MCF 10A (cell line): ENCODE measurements around the gene TMEM213. TPM values are rescaled to one million over a fixed set of nuclear protein-coding genes. Genes with fewer than 3 reads are reported as not detected.
A peak's percentile ranks its signal among the peaks of the same experiment; 100 is the strongest.

Experiments used
- BruUV-seq: library from RNA; stranded (reverse); fragments of 400-500 nt; replicated peaks from 2 replicates; lab custom pipeline; 2021; lab: Mats Ljungman, UMichigan
- CTCF ChIA-PET: fragments of 300-600 bp; sonication (Branson Sonifier 250); formaldehyde crosslinking; extraction: SDS; loops from one replicate; lab custom pipeline; 2021; ENCODE audit warnings: antibody characterized with exemption, inconsistent platforms; lab: Yijun Ruan, JAX
- POLR2A ChIA-PET: fragments of 300-600, 350-650 bp; sonication (Branson Sonifier 250); formaldehyde crosslinking; extraction: SDS; loops from one replicate; lab custom pipeline; 2020; ENCODE audit warnings: antibody characterized with exemption, inconsistent platforms; lab: Yijun Ruan, JAX
- DNase-seq: peaks from one replicate; pipeline ENCODE4 v3.0.0-alpha.2; 2018; ENCODE audit not compliant: unreplicated experiment
- H3K27ac Mint-ChIP-seq: one replicate; pipeline ENCODE4 v1.8.0; 2022; ENCODE audit warnings: mild to moderate bottlenecking, low read depth, mixed read lengths; ENCODE audit not compliant: unreplicated experiment
- H3K27me3 Mint-ChIP-seq: one replicate; pipeline ENCODE4 v1.8.0; 2022; ENCODE audit warnings: mixed read lengths; ENCODE audit not compliant: insufficient read depth, unreplicated experiment
- H3K36me3 Mint-ChIP-seq: one replicate; pipeline ENCODE4 v1.8.0; 2022; ENCODE audit warnings: mild to moderate bottlenecking, moderate library complexity, mixed read lengths; ENCODE audit not compliant: insufficient read depth, unreplicated experiment
- H3K4me1 Mint-ChIP-seq: one replicate; pipeline ENCODE4 v1.8.0; 2022; ENCODE audit warnings: mixed read lengths; ENCODE audit not compliant: insufficient read depth, unreplicated experiment
- H3K4me3 Mint-ChIP-seq: one replicate; pipeline ENCODE4 v1.8.0; 2022; ENCODE audit warnings: mild to moderate bottlenecking, moderate library complexity, mixed read lengths; ENCODE audit not compliant: unreplicated experiment
- H3K9me3 Mint-ChIP-seq: one replicate; pipeline ENCODE4 v1.8.0; 2022; ENCODE audit warnings: mixed read lengths; ENCODE audit not compliant: unreplicated experiment
- intact Hi-C: fragments of 100-400 bp; cut with micrococcal nuclease; formaldehyde crosslinking; loops from 2 replicates; pipeline ENCODE4 v1.14.1; 2022
- total RNA-seq: library from RNA; stranded (reverse); gene quantifications from 2 replicates; pipeline ENCODE4 v1.2.3, GENCODE V29; 2022
- TF ChIP-seq, protein P1 (sequence below): fragments of 200-600 bp; IDR thresholded peaks from one replicate; pipeline ENCODE4 v1.8.0; 2022; ENCODE audit warnings: antibody characterized with exemption, mild to moderate bottlenecking; ENCODE audit not compliant: unreplicated experiment

The TMEM213 gene
- total RNA-seq, 1 experiment from 2014 or later: not detected

DNA sequence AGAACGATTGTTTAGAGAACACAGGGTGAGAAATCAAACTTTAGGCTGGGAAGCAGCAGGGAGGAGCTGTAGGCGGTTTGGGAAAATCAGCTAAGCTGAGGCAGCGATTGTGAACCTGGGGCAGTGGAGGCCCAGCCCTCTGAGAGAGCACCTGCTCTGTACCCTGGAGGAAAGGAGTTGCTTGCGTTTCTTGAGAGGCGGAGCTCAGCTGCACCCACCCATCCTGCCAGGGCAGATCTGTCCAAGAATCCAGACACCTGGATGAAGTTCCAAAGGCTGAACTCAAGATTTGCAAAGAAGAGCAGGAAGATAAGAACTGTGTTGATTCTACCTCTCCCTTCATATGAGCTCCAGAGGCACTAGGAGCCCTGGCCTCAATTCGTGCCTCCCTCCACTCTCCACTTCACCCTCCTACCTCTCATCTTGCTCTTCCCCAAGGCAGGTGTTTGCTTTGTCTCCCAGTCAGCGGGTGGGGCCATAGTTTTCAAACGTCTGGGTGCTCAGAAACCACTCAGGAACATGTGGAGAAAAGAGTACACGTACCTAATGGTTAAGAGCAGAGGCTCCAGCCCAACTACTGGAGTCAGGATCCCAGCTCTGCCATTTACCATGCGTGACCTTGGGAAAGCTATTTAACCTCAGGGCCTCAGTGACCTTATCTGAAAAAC, 21.5 kb upstream of the TMEM213 start:
- TF ChIP-seq, protein P1, sequence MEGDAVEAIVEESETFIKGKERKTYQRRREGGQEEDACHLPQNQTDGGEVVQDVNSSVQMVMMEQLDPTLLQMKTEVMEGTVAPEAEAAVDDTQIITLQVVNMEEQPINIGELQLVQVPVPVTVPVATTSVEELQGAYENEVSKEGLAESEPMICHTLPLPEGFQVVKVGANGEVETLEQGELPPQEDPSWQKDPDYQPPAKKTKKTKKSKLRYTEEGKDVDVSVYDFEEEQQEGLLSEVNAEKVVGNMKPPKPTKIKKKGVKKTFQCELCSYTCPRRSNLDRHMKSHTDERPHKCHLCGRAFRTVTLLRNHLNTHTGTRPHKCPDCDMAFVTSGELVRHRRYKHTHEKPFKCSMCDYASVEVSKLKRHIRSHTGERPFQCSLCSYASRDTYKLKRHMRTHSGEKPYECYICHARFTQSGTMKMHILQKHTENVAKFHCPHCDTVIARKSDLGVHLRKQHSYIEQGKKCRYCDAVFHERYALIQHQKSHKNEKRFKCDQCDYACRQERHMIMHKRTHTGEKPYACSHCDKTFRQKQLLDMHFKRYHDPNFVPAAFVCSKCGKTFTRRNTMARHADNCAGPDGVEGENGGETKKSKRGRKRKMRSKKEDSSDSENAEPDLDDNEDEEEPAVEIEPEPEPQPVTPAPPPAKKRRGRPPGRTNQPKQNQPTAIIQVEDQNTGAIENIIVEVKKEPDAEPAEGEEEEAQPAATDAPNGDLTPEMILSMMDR: no peak
- DNase-seq: no peak
- ChIA-PET POLR2A (interaction anchor here (1.1 kb wide), 1 partner anchor 52 kb away, joined by 5 read pairs; no protein-coding TSS in a partner anchor), CTCF (interaction anchor here (0.5 to 1.0 kb wide), 4 partner anchors 110 to 885 kb away, joined by 3 to 4 read pairs (median 3); no protein-coding TSS in a partner anchor)
- no peaks in the 10 kb centered on the region for H3K4me1 Mint-ChIP-seq
- BruUV-seq: no TSS peak
- H3K27ac Mint-ChIP-seq: no peak overlapping the region
- H3K27me3 Mint-ChIP-seq: no peaks in the 10 kb centered on the region
- H3K36me3 Mint-ChIP-seq: no peaks in the 10 kb centered on the region
- no peak overlapping the region for H3K4me3 Mint-ChIP-seq
- intact Hi-C loops: no loop called here
- no peaks in the 10 kb centered on the region for H3K9me3 Mint-ChIP-seq

DNA sequence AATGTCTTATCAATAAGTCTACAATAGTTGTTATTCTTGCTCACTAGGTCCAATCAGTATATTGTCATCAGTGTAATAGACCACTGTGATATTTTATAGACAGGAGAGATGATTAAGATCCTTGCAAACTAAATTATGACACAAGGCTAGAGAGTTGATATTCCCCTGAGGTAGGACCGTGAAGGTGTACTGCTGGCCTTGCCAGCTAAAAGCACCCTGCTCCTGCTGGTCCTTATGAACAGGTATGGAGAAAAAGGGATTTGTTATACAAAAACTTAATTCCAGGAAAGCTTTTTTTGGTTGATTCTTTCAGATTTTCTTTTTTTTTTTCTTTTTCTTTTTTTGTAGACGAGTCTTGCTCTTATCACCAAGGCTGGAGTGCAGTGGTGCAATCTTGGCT, 16.8 kb upstream of the TMEM213 start:
- H3K27ac Mint-ChIP-seq: no peak overlapping the region
- H3K27me3 Mint-ChIP-seq: no peaks in the 10 kb centered on the region
- no peak overlapping the region for H3K4me3 Mint-ChIP-seq
- DNase-seq: no peak
- POLR2A ChIA-PET: no interaction called here
- H3K9me3 Mint-ChIP-seq: peaks cover 8% of the 10 kb centered on the region
- CTCF ChIA-PET: no interaction called here
- H3K4me1 Mint-ChIP-seq: peaks cover 12% of the 10 kb centered on the region
- BruUV-seq: no TSS peak
- intact Hi-C loops: no loop called here
- H3K36me3 Mint-ChIP-seq: no peaks in the 10 kb centered on the region
- TF ChIP-seq, protein P1: no peak

DNA sequence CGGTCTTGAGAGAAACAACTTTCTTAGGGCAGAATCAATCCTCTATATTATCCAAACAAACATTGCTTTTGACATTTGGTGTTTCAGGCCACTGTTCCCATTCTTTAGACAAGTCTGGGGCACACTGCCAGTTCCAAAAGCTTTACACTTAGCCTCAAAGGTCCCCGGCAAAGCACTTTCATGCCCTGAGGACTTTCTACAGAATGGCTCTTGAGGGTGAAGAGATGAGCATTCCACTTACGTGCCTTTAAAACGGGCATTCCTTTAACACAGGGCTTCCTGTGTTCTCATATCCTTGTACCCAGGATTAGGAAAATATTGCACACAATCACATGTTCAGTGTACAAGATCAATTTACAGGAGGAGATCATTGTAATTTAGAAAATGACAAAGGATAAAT, 13.1 kb upstream of the TMEM213 start:
- POLR2A ChIA-PET: no interaction called here
- no peaks in the 10 kb centered on the region for H3K36me3 Mint-ChIP-seq
- peak; percentile 69 for DNase-seq
- CTCF ChIA-PET: interaction anchor here (0.5 to 0.7 kb wide), 2 partner anchors 28 to 56 kb away, joined by 4 to 6 read pairs; no protein-coding TSS in a partner anchor
- H3K4me3 Mint-ChIP-seq: no peak overlapping the region
- BruUV-seq: no TSS peak
- no peaks in the 10 kb centered on the region for H3K27me3 Mint-ChIP-seq
- TF ChIP-seq, protein P1: no peak
- H3K27ac Mint-ChIP-seq: peak overlapping the region; percentile 4
- peaks cover 15% of the 10 kb centered on the region for H3K4me1 Mint-ChIP-seq
- intact Hi-C loops: no loop called here
- H3K9me3 Mint-ChIP-seq: peaks cover 16% of the 10 kb centered on the region

DNA sequence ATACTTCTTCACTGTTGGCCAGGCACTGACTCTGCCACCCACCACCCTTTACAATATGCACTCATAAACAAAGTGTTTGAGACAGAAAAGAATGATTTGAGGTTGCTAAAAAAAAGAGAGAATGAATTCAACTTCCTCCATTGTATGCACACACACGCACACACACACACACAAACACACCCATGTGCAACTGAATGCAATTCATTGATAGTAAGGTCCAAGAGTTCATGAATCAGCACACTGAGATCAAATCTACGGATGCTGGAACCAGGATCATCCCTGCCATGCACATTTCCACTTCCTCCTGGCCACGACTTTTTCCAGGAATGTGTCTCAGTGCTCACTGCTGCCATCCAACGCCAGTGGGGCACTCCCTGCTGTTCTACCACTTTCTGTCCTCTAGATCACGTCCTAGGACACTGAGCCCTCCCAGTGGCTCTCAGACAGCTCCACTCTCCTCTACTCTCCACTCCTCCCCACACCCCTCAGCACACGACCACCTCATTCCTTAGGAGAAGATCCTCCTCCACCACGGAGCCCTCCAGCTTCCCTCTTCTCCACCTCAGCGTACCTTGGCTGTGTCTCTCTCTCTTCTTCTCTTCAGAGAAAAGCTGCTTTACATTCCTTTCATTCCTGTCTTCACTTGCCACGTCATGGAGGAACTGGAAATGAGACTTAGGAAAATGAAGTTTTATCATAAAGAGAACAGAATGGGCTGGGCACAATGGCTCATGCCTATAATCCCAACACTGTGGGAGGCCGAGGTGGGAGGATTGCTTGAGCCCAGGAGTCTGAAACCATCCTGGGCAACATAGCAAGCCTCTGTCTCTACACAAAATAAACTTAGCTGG, 12.0 kb upstream of the TMEM213 start:
- BruUV-seq: no TSS peak
- H3K4me3 Mint-ChIP-seq: peak overlapping the region; percentile 11
- CTCF ChIA-PET: interaction anchor here (0.8 kb wide), 1 partner anchor 289 kb away, joined by 3 read pairs; no protein-coding TSS in a partner anchor
- H3K36me3 Mint-ChIP-seq: no peaks in the 10 kb centered on the region
- intact Hi-C loops: no loop called here
- peaks cover 15% of the 10 kb centered on the region for H3K4me1 Mint-ChIP-seq
- H3K9me3 Mint-ChIP-seq: peaks cover 16% of the 10 kb centered on the region
- TF ChIP-seq, protein P1: no peak
- peak; percentile 40 for DNase-seq
- H3K27ac Mint-ChIP-seq: peak overlapping the region; percentile 4
- no peaks in the 10 kb centered on the region for H3K27me3 Mint-ChIP-seq
- POLR2A ChIA-PET: interaction anchor here (0.6 to 0.7 kb wide), 2 partner anchors 20 to 322 kb away, joined by 3 read pairs; no protein-coding TSS in a partner anchor
